ENCODE data around the gene NGB.

Gene NGB

DNA sequence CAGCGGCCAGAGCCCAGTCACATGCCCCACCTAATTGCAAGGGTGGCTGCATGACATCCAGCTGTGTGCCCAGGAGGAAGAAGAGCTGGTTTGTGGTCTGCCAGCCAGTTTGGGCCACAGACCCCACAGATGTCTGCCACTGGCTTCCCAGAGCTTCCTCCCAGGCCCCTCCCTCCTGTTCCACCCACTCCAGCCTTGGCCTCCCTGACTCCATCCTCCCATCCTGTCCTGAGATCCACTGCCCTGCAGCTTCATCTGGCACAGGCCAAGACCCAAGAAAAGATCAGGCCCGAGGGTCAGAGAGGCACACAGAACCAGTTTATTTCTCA is 5.9 kb downstream of the NGB start:
- DNase-seq (ENCODE audit: low read depth in 2 of 2) = no peak

DNA sequence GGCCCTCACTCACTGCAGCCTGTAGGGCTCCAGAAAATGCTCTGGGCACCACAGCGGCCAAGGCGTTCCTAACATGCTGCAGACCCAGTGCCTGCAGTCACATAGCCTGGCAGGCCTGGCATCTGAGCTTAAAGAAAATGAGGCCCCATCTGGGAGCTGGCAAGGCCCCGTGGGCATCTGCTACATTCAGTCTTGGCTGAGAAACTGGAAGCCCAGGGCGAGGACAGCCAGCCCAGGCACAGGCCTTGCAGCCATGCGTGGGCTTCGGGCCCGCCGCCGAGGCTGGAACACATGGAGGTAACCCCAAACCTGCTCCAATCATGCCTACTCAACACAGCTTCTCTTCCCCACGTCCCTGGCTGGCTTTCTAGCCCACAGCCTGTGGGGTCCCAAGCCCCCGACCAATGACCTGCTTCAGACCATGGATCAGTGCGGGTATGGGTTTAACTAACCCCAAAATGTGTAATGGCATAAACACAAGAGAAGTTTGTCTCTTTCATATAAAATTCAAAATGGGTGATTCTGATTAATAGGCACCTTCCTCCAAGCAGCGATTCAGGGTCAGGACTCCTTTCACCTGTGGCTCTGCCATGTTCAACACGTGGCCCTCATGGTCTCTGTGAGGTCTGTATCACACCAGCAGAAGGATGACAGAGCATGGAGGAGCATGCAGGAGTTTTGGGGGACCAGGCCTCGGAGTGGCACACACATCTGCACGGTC is 6.4 kb downstream of the NGB start:
- no peak for DNase-seq (ENCODE audit: low read depth in 2 of 2)

DNA sequence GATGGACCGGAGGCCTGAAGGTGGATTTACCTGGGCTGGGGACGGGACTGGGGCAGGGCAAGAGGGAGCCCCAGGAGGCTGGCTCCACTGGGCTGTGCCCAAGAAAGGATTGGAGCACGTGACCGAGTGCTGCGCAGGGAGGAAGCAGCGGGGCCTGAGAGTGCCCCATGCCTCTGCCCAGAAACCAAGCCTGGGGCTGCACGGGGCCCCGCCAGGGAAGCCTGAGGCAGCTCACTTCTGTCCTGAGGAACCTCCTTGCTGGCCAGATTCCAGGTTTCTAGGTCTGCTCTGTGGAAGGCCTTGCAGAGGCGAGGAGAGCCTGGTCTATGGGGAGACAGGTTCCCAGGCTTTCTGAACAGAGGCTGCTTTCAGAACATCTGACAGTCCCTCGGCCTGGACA is 10.4 kb downstream of the NGB start:
- DNase-seq (ENCODE audit: low read depth in 2 of 2) = no peak

DNA sequence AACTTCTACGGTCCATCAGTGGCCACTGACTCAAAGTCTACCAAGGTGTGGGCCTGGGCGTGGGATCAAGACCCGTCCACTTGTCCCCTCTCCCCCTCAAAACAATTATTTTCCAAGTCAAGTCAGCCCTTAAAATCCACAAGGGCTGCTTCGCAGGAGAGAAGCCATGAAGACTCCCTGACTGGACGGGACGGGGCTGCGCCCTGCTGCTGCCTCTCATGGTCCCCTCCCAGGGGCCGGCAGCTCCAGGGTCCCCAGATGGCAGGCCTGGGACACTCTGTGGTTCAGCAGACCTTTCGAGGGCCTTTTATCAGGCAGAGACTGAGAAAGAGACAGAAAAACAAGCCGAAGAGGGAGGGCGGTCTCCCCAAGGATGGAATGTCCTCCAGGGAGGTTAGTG is 10.8 kb downstream of the NGB start:
- no peak for DNase-seq (ENCODE audit: low read depth in 2 of 2)

DNA sequence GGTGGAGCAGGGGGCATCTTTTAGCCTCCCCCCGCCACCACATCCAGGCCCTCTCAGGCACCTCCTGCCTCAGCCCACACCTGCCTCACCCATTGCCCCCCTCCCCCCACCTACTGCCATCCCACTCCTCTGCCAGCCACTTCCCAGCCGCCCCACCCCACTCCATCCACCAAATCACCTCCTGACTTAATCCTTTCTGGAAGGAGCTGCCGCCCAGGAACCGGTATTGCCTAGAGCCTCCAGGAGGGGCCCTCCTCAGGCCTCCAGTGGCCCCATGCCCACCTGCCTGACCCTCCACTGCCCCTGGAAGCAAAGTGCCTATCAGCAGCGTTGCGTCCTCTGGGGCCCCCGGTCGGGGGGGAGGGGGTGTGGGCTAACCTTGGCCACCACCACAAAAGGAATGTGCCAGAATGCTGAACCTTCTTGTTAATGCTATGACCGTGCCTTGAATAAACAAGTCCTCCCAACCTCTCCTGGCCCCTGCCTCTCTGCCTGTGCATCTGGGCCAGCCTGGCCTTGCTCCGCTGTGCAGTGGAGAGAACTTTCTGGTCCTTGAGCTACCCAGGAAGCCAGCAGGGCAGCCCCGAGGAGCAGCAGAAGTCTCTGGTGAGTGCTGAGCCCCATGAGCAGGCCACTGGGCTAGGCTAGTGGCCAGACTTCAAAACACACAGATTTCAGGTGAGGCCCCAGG is 11.8 kb downstream of the NGB start:
- no peak for DNase-seq (ENCODE audit: low read depth in 2 of 2)

DNA sequence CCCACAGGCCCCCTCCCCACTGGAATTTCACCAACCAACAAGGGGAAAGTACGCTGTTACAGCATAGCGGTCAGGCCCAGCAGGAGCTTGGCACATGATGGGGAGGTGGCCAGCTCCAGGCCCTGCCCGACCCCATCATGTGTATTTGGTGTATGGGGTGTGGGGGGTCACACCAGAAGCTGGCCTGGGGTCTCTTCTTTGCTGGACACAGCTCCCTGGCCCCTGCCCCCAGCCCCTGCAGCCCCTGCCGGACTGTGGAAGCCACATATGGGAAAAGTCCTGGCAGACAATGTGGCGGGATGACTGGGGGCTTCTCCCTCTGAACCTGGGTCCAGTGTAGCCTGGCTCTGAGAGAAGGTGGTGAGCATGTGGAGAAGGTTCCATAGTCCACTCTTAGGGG is 12.4 kb downstream of the NGB start:
- no peak for DNase-seq (ENCODE audit: low read depth in 2 of 2)

DNA sequence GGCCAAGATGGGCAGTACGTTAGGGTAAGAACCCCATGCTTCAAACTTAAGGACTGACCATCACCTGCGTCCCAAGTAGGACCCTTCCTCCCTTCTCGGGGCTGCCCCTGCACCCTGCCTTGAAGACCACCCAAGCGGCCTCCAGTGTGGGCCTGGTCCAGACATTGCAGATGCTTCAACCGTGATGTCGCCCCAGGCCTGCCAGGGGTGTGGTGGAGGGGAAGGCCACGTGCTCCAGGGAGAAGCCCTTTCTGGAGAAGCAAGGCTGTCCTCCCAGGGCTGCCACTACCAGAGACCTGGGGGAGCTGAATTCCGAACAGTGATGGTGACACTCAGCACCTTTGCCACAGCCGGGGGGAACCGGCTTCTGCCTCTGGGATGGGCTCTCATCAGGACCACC is 13.3 kb downstream of the NGB start:
- no peak for DNase-seq (ENCODE audit: low read depth in 2 of 2)

DNA sequence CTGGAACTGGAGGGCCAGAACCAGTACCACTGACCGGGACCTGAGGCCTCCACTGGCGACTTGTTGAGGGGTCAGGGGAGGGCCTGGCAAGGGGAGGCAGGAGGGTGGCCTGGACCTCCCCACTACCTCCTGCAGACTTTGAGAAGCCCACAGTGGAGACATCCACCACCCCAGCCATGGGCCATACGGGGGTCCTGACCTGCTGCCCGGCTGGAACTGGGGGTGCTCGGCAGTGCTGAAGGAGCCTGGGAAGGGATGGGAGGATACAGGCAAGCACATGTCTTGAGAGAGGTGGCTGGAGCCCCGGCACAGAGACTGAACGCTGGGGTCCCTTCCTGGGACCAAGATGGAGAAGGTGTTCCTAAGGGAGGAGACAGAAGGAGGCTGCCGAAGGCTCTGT is 14.3 kb downstream of the NGB start:
- DNase-seq (ENCODE audit: low read depth in 2 of 2) = no peak

DNA sequence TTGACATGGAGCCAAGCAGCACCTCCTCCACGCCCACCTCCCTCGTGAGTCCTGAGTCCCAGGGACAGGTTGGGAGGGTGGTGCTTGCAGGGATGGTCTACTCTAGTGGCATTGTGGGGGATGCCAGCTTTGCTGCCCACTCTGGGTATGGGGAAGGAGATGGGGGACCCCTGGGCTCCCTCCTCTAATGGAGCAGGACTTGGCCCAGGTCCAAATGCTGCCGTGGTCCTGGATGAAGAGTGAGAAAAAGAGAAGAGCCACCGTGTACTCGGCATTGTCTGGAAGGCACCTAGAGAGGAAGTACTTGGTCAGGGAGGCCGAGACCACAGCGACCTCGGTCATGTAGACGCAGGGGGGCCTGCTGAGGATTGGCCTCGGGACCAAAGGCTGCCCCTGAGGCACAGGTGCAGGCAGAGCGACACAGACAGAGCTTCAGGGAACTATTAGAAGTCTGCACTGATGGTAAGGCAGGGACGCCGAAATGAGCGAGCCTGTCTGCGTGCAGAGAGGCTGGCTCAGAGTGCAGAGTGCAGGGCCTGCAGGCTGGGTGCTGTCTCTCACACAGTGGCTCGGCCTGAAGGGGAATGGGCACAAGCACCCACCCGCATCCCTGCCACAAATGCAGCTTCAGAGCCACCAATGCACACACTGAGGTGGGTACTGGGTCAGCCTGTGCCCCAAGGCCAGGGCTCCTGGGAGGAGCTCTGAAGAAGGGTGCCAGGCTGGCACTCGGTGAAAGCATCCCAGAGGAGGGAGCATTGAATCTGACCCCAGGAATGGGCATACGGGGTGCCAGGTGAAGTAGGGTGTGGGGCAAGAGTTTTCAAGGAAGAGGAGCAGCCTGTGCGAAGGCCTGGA is 17.4 kb downstream of the NGB start:
- no peak for DNase-seq (ENCODE audit: low read depth in 2 of 2)

DNA sequence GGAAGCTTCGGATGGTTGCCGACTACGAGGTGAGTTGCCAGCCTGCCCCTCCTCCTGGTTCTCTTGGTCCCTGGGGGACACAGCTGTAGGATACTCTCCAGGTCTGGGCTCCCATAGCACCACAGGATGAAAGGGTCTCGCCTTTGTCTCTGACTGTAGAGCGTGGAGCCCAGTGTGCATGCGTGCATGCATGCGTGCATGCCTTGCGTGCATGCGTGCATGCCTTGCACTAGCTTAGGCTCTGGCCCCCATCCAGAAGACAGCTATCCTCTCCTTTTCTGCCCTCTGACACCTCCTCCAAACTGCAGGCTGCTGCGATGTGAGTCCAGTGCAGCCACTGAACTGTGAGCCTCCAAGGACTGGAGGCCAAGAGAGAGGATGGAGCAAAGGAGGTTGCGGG is 19.1 kb downstream of the NGB start:
- no peak for DNase-seq (ENCODE audit: low read depth in 2 of 2)

DNA sequence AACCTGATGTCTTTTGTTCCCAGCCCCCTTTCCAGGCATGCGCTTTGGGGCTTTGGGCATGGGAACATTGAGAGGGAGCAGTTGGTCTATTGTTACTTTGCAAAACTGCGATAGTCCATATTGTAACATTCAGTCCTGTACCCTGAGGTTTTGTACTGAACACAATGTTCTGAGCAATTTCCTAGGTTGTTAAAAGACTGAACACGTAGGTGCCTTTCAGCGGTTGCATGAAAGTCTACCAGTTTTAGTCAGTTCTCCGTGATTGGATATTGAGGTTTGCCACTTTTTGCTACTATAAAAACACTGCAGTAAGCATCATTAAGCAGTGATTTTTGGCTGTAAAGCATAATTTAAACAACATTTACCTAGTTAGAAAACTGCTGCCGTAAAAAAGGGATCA is 20.1 kb downstream of the NGB start:
- DNase-seq (ENCODE audit: low read depth in 2 of 2) = no peak

DNA sequence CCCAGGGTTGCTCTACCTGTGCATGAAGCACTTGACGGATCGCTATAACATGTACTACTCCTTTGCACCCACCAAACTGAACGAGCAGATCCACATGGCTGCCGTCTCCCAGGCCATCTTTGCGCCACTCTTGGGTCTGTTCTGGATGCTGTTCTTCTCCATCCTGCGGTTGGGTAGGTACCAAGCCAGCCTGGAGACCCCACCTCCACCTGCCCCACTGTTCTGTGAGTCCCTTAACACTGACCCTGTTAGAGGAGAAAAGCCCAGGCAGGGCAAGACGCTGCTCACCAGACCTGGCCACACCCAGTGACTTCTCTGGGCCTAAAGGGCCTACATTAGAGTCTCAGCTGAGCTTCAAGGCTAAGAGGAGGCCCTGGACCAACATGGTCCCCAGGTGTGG is 21.7 kb downstream of the NGB start:
- no peak for DNase-seq (ENCODE audit: low read depth in 2 of 2)

DNA sequence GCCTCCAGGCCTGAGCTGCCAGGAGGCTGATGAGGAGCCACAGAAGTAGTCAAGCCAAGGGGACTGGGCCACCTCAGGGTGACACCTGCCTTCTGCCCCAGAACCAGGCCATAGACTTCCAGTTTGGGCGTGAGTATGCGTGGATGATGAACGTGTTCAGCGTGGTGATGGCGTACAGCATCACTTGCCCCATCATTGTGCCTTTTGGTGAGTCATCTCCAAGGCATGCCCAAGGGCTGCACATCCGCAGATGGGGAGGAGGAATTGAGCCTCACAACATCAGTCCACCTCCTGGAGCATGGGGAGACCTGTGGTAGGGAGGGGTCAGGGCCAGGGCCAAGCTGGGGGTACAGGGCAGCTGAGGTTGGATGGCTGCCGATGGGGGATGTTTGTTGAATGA is 22.3 kb downstream of the NGB start:
- DNase-seq (ENCODE audit: low read depth in 2 of 2) = no peak

DNA sequence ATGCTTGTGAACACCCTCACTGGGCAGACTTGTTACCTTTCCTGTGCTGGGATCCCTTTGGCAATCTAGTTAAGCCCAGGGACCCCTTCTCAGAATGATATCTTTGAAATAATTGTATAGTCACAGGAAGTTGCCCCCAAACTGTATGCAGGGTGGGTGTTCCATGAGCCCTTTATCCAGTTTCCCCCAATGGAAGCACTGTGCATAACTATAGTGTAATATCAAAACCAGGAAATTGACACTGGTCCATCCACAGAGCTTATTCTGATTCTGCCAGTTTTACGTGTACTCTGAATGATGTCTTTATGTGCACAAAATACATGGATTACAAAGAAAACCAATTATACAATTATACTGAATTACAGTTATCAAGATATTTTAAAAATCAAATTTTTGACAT is 24.2 kb downstream of the NGB start:
- no peak for DNase-seq (ENCODE audit: low read depth in 2 of 2)

DNA sequence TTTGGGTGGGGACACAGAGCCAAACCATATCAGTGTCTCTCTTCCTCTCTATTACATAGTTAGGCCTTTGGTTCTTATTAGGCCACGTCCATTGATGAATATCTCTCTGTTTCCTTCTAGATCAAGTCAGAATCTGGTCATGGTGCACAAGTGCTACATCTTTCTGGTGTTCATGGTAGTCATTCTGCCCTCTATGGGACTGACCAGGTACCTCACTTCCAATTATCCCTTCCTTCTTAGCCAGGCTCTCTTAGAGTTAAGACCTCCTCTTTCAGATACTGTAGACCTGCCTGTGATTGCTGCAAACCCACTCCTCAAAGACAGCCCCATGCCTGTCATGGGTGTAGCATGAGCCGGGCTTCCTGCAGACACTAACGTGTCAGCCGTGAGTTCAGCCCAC is 25.2 kb downstream of the NGB start:
- no peak for DNase-seq (ENCODE audit: low read depth in 2 of 2)

DNA sequence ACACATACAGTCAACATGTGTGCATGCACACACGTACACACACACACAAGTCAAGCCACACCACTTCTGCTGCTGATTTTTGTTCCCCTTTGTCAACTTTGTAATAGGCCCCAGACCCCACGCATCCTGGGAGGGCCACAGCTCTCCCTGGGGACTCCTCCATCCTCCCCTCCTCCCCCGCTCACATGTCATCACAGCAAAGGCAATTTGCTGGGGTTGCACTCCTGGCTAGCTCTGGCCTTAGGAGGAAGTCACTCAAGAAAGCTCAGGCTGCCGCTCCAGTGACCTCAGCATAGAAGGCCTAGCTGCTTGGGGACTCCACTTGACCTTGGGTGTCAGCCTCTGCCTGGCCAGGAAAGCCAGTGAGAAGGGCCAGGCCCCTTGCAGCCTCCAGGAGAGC is 27.2 kb downstream of the NGB start:
- DNase-seq (ENCODE audit: low read depth in 2 of 2) = no peak

DNA sequence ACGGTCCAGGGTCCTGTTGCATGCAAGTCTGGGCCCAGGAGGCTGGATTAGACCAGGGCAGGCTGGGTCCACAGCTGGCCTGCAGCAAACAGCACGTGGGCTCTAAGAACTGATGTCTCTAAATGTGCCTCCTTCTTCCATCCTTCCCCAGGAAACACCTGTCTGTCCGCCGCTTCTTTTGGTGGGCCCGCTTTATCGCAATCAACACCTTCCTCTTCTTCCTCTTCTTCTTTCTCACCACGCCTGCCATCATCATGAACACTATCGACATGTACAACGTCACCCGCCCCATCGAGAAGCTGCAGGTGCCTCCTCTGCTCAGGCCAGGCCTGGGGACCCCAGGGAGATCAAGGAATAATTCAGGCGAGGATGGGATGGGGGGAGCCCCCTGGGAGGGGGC is 28.3 kb downstream of the NGB start:
- no peak for DNase-seq (ENCODE audit: low read depth in 2 of 2)

DNA sequence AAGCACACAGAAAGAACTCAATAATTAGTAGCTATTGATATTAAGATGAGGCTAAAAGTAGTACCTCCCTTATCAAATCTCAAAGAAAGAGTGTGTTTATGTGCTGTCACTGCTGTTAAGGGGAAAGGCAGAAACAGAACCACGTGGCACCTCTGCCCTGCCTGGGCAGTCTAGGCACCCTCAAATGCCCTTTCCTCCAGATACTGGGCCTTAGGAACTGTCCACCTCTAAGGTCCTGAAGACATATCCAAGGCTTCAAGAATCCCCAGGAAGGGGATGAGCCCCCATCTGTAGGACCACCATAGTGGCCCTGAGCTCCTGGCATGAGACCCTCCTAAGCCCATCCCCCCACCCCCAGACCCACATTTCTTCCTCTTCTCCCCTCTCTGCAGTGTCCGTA is 29.1 kb downstream of the NGB start:
- DNase-seq (ENCODE audit: low read depth in 2 of 2) = no peak

DNA sequence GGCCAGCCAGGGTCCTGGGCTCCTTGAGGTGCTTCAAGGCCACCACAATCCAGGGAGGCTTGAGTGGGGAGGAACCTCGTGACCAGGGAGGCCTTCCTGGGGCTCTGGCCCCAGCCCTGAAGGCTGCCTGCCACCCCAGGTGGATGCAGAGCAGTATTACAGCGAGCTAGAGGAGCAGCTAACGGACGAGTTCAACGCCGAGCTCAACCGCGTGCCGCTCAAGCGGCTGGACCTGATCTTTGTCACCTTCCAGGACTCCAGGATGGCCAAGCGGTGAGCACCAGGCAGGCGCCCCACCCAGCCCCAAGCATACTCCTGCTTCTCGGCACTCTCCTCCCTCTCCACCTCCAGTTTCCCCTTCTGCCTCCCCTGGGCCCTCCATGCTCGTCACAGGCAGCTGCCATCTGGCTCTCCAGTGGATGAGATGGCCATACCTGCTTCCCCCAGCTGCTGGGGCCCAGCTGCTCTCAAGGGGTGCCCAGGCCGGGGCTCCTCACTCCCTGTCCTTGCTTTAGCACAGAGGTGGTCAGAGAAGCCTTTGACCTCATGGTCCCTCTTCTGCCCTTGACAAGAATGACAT is 30.6 kb downstream of the NGB start:
- DNase-seq (ENCODE audit: low read depth in 2 of 2) = no peak

DNA sequence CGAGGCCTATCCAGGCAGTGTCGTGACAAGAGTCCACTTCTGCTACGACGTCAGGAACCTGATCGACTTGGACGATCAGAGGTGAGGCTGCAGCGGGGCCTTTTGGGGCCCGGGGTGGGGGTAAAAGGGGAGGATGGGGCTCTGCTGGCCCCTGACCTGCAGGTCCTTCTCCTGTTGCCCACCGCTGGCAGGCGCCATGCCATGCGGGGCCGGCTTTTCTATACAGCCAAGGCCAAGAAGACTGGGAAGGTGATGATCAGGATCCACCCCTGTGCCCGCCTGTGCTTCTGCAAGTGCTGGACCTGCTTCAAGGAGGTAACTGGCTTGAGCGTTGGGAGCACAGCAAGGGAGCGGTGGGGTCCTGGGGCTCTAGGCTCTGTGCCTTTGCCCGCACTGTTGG is 31.6 kb downstream of the NGB start:
- DNase-seq (ENCODE audit: low read depth in 2 of 2) = no peak

DNA sequence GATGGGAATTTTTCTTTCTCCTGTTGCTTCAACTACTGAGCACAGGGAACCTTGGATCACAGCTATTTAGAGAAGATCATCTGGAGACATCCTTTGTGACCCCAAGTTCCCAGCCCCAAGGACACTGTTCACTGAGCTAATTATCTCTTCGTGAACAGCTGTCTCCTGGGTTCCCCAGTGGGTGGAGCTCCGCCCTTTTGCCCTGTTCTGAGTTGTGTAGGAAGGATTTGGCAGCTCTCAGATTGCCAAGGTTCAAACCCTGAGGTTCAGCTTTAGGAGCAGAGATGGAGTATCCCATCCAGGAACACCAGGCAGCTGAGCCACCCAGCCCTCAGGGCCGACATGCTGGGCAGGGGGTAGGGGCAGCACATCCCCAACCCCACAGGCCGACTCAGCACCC is 32.0 kb downstream of the NGB start:
- DNase-seq (ENCODE audit: low read depth in 2 of 2) = no peak

DNA sequence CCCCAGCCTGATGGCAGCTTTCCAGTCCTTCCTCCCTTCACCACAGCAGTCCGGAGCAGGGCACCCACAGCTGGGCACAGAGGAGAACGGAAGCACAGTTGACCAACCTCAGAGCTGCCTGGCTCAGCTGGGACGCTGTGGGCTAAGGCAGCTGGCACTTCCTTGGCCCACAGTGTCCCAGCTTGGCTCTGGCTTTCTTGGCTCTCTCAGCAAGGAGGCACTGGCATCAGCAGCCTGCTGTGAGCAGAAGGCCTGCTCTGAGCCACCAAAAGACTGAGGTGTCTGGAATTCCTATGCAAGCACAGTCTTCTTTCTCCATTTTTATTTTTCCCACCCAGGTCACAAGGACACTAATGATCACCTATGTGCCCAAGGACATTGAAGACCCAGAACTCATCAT is 32.6 kb downstream of the NGB start:
- no peak for DNase-seq (ENCODE audit: low read depth in 2 of 2)

DNA sequence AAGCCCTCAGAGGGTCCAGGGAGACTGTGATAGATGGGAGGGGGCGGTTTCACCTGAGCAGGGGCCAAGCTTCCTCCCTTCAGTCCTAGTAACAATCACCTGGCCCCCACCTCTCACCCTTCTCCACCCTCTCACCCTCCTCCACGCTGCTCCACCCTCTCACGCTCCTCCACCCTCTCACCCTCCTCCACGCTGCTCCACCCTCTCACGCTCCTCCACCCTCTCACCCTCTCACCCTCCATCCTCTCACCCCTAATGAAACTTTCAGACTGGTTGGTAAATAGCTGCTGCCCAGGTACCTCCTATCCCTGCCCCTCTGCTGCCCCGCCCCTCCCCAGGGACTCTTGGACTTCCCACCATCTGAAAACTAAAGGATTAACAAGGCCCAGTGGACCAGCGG is 34.2 kb downstream of the NGB start:
- DNase-seq (ENCODE audit: low read depth in 2 of 2) = no peak
